ENCODE results near the gene ZNF493.

The ZNF493 gene

DNA sequence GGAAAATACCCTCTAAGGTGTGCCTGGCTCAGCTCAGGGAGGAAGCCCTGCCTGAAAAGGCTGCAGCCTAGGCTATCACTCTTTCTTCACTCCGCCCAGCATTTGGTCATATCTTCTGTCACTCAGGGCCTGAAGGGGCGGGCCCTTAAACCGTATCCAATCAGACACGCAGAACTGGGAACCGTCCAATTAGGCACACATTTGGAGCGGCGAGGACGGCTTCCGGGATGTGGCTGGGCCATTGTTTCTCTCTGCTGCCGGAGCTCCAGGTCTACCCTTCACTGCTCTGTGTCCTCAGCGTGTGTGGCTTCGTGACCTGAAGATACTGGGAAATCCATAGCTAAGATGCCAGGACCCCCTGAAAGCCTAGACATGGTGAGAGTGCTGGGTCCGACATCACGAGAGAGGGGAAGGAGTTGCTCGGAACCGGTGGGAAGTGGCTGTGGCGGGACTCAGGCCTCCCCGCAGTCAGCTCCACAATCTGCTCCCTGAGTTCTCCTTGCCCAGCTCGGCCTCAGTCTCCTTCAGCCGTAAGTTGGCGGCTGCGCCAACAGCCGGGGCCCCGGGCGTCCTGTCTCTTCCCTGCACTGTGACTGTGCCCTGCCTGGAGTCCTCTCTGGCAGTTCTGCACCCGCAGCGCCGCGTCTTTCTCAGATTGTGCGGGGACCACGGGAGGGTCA is at the start of gene ZNF493:
ZNF493 (plus strand) TSS at position 241 of the 680 bp plus-strand sequence; CDS start at position 346, 105 bp downstream.
- TF ChIP-seq POLR2A (IDR thresholded peaks at IDR 0.05; ENCODE audit: low read length): peak; percentile 68
- TF ChIP-seq GATA1 (IDR thresholded peaks at IDR 0.05; ENCODE audit: low read depth, low read length): no peak
- DNase-seq: peak; percentile 84 to 87

DNA sequence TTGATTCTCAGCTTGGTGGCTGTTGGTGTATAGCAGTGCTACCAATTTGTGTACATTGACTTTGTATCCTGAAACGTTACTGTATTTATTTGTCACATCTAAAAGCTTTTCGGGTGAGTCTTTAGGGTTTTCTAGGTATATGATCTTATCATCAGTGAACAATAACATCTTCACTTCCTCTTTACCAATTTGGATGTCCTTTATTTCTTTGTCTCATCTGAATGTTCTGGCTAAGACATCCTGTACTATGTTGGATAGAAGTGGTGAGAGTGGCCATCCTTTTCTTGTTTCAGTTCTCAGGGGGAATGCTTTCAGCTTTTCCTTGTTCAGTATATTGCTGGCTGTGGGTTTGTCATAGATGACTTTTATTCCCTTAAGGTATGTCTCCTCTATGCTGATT is 44.1 kb upstream of the ZNF493 start:
- no peak for DNase-seq
- no peak for TF ChIP-seq GATA1 (IDR thresholded peaks at IDR 0.05; ENCODE audit: low read depth, low read length)
- no peak for TF ChIP-seq POLR2A (IDR thresholded peaks at IDR 0.05; ENCODE audit: low read length)

DNA sequence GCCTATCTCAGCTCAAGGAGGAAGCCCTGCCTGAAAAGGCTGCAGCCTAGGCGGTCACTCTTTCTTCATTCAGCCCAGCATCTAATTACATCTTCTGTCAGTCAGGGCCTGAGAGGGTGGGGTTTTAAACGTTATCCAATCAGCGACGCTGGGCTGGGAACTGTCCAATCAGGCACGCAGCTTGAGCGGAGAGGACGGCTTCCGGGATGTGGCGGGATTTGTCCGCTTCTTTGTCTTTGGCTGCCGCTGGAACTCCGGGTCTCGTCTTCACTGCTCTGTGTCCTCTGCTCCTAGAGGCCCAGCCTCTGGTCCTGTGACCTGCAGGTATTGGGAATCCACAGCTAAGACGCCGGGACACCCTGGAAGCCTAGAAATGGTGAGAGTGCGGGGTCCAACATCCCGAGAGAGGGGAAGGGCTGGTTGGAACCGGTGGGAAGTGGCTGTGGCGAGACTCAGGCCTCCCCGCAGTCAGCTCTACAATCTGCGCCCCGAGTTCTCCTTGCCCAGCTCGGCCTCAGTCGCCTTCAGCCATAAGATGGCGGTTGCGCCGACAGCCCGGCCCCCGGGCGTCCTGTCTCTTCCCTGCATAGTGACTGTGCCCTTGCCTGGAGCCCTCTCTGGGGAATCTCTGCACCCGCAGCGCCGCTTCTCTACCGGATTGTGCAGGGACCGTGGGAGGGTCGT is 38.0 kb upstream of the ZNF493 start, which contains the start of gene ZNF738:
ZNF738 (plus strand) TSS at position 233 of the 684 bp plus-strand sequence; CDS start at position 374, 141 bp downstream.
- DNase-seq: peak; percentile 84 to 88

DNA sequence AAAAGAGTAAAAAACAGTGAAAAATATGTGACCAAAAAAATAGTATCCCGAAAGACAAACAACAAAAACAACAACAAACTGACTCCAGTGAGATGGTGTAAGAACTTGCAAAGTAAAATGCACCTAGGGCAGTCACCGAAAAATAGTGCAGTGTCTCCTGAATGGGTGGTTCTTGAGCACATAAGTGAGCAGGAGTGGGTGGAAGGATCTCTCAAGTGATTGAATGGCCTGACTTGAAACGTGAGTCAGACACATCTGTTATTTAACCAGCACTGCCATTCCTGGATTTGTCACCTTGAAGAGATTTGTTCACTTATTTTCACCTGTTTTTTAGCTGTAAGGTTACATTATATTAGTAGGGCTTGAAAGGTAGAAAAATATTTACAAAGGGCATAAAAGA is 34.6 kb upstream of the ZNF493 start:
- DNase-seq: no peak
- TF ChIP-seq POLR2A (IDR thresholded peaks at IDR 0.05; ENCODE audit: low read length) (no peak), GATA1 (IDR thresholded peaks at IDR 0.05; ENCODE audit: low read depth, low read length) (no peak)

More for the DNA sequence above, 38.0 kb upstream of the ZNF493 start, which contains the start of gene ZNF738:
- TF ChIP-seq POLR2A (IDR thresholded peaks at IDR 0.05; ENCODE audit: low read length): peak; percentile 56
- TF ChIP-seq GATA1 (IDR thresholded peaks at IDR 0.05; ENCODE audit: low read depth, low read length): no peak

DNA sequence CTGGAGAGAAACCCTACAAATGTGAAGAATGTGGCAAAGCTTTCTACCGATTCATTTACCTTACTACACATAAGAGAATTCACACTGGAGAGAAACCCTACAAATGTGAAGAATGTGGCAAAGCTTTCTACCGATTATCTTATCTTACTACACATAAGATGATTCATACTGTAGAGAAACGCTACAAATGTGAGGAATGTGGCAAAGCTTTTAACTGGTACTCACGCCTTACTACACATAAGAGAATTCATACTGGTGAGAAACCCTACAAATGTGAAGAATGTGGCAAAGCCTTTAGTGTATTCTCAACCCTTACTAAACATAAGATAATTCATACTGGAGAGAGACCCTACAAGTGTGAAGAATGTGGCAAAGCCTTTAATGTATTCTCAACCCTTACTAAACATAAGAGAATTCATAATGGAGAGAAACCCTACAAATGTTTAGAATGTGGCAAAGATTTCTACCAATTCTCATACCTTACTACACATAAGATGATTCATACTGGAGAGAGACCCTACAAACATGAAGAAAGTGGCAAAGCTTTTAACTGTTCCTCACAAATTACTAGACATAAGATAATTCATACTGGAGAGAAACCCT is 12.9 kb upstream of the ZNF493 start:
- no peak for DNase-seq
- TF ChIP-seq POLR2A (IDR thresholded peaks at IDR 0.05; ENCODE audit: low read length) (no peak), GATA1 (IDR thresholded peaks at IDR 0.05; ENCODE audit: low read depth, low read length) (no peak)

DNA sequence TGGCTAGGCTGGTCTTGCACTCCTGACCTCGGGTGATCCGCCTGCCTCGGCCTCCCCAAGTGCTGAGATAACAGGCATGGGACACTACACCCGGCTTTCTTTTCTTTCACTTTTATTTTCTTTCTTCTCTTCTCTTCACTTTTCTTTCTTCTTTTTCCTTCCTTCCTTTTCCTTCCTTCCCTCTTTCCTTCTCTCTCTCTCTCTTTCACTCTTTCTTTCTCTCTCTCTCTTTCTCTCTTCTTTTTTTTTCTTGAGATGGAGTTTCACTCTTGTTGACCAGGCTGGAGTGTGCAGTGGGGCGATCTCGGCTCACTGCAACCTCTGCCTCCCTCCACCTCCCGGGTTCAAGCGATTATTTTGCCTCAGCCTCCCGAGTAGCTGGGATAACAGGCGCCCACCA is 812 bp upstream of the ZNF493 start:
- no peak for DNase-seq
- no peak for TF ChIP-seq POLR2A (IDR thresholded peaks at IDR 0.05; ENCODE audit: low read length)
- TF ChIP-seq GATA1 (IDR thresholded peaks at IDR 0.05; ENCODE audit: low read depth, low read length): no peak

DNA sequence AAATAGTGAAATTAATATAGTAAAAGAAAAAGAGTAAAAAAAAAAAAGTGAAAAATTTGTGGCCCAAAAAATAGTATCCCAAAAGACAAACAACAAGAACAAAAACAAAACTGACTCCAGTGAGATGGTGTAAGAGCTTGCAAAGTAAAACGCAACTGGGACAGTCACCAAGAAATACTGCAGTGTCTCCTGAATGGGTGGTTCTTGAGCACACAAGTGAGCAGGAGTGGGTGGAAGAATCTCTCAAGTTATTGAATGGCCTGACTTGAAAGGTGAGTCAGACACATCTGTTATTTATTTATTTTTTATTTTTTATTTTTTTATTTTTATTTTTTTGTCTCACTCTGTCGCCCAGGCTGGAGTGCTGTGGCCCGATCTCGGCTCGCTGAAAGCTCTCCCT is 1.9 kb downstream of the ZNF493 start:
- DNase-seq: no peak
- no peak for TF ChIP-seq POLR2A (IDR thresholded peaks at IDR 0.05; ENCODE audit: low read length)
- no peak for TF ChIP-seq GATA1 (IDR thresholded peaks at IDR 0.05; ENCODE audit: low read depth, low read length)

DNA sequence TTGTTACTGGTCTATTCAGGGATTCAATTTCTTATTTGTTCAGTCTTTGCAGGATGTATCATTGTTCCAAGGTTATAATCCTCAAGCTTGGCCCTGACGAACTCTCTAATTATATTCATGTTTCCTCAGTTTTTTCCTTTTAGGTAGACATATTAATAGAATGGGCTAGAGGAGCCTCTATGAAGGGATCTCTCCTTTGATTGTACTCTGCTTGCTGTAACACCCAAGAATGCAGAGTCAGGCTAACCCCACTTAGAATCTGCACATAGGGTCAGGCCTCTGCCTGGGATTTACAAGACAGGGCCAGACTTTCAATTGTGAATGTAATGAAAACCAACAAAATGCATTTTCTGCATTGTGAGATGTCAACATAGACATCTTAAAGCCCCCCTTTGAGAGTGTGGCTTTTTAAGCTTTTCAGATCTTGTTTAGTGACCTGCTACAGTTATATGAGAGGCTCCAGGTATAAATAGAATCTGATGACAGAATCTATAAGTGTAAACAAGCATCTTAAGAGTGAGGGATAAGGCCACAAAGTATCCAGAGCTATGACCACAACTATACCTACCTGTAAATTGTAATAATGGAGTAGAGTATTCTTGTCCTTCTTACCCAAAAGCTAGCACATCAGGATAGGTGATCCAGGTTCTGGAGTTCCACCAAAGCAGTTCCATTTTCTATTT is 5.5 kb downstream of the ZNF493 start:
- TF ChIP-seq POLR2A (IDR thresholded peaks at IDR 0.05; ENCODE audit: low read length) (no peak), GATA1 (IDR thresholded peaks at IDR 0.05; ENCODE audit: low read depth, low read length) (no peak)
- no peak for DNase-seq

DNA sequence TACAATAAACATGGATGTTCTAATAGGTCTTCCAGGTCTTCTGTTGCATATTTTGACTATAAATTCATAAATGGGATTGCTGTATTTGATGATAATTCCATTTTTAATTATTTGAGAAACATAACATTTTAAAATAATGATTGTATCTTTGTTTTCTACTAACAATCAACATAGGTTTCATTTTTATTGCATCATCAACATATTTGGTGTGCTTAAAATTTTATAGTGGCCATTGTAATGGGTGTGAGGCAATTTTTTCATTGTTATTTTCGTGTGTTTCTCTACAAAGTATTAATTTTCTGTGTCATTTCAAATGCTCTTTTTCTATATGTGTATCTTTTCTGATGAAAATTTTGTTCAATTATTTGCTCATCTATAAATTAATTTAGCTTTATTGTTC is 13.2 kb downstream of the ZNF493 start:
- TF ChIP-seq POLR2A (IDR thresholded peaks at IDR 0.05; ENCODE audit: low read length): no peak
- TF ChIP-seq GATA1 (IDR thresholded peaks at IDR 0.05; ENCODE audit: low read depth, low read length): no peak
- DNase-seq: no peak

DNA sequence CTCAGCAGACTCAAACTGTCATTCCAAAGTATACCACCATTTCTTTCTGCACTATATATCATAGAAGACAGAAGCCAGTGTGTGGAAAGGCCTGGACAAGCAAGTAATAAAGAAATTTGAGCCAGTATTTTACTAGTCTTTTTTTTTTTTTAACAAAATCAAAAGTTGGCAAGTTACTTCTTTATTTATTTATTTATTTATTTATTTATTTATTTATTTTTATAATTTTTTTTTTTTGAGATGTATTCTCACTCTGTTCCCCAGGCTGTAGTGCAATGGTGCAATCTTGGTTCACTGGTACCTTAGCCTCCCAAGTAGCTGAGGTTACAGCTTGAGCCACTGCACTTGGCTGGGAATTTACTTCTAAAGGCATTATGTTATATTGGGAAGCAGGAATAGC is 25.3 kb downstream of the ZNF493 start:
- no peak for DNase-seq
- TF ChIP-seq POLR2A (IDR thresholded peaks at IDR 0.05; ENCODE audit: low read length): no peak
- TF ChIP-seq GATA1 (IDR thresholded peaks at IDR 0.05; ENCODE audit: low read depth, low read length): no peak

DNA sequence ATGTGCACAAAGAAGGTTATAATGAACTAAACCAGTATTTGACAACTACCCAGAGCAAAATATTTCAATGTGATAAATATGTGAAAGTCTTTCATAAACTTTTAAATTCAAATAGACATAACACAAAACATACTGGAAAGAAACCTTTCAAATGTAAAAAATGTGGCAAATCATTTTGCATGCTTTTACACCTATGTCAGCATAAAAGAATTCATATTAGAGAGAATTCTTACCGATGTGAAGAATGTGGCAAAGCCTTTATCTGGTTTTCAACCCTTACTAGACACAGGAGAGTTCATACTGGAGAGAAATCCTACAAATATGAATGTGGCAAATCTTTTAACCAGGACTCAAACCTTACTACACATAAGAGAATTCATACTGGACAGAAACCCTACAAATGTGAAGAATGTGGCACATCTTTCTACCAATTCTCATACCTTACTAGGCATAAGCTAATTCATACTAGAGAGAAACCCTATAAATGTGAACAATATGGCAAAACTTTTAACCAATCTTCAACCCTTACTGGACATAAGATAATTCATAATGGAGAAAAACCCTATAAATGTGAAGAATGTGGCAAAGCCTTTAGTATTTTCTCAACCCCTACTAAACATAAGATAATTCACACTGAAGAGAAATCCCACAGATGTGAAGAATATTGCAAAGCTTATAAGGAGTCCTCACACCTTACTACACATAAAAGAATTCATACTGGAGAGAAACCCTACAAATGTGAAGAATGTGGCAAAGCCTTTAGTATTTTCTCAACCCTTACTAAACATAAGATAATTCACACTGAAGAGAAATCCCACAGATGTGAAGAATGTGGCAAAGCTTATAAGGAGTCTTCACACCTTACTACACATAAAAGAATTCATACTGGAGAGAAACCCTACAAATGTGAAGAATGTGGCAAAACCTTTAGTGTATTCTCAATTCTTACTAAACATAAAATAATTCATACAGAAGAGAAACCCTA is 26.4 kb downstream of the ZNF493 start:
- DNase-seq: no peak
- TF ChIP-seq POLR2A (IDR thresholded peaks at IDR 0.05; ENCODE audit: low read length): no peak
- TF ChIP-seq GATA1 (IDR thresholded peaks at IDR 0.05; ENCODE audit: low read depth, low read length): no peak

DNA sequence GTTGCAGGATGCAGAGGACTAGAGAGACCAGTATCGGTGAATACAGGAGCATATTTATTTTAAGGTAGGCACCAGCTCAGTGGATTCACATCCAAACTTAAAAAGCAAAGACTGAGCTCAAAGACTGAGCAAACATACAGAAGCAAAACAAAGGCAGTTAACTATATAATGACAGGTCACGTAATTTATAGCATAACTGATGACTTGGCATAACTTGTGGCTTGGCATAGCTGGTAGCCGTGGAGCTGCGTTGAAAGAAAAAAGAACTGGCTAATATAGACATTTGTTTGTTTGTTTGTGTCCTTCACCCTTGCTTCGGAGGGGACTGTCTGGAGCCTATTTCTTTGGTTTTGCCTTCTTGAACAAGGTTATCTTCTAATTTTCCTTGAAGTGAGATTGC is 33.7 kb downstream of the ZNF493 start:
- TF ChIP-seq GATA1 (IDR thresholded peaks at IDR 0.05; ENCODE audit: low read depth, low read length) (no peak), POLR2A (IDR thresholded peaks at IDR 0.05; ENCODE audit: low read length) (no peak)

DNA sequence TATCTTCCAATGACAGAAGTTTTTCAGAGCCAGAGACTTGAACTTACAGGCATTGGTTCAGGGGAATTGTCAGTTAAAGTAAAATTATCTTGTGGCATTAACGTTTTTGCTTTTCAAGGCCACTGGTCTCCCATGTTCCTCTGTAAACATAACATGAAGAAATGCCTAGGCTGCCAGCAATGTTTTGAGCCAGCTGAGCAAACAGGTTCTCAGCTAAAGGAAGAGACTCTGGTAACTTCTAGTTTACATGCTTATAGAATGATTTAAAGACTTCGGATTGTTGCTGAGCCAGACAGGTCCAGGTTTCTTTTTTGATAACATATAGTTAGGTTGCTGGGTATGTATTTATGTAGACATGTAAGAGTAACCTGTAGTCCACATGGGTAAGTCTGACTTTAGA is 35.7 kb downstream of the ZNF493 start:
- TF ChIP-seq GATA1 (IDR thresholded peaks at IDR 0.05; ENCODE audit: low read depth, low read length) (no peak), POLR2A (IDR thresholded peaks at IDR 0.05; ENCODE audit: low read length) (no peak)
- DNase-seq: no peak

More for the DNA sequence above, 33.7 kb downstream of the ZNF493 start:
- no peak for DNase-seq
